Measurements from ENCODE around the gene TMX2. TPM values are rescaled to one million over a fixed set of nuclear protein-coding genes. Genes with fewer than 3 reads are reported as not detected.

Gene TMX2
- total and polyA plus RNA-seq, 10 of the 15 experiments (the other 5 are each of a cell fraction or from before 2014, with no cell fraction given) = 64.3 to 134 (median 91.6) TPM

DNA sequence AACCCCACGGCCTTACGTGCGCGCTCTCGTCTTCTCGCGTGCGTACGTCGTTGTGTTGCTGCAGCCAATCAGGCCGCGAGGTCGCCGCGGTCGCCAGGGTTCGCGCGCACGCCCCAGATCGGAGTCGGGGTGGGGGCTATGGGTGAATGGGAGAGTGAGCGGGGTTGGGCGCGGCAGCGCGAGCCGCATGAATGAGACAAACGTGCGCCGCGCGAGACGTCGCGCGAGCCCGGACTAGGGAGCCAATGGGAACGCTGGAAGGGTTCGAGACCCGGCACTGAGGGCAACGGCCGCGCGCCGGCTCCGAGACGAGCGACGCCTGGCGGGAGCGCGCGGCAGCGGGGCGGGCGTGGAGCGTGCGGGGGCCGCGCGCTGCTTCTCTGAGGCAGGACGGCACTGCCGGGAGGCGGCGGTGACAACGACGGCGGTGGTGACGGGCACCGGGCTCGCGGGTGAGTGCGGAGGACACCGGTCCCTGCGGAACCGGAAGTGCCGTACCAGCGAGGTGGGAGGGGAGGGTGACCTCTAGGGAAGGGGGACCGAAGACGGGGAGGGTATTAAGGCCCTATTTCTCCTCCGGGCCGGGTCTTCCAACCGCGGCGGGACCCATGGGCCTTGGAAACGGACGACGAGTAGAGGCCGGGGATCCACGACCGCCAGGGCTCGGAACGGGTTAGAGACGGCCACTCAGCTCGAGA, 44.5 kb upstream of the TMX2 start, which contains the start of gene ZDHHC5 (continued):
- TF ChIP-seq, protein P1, sequence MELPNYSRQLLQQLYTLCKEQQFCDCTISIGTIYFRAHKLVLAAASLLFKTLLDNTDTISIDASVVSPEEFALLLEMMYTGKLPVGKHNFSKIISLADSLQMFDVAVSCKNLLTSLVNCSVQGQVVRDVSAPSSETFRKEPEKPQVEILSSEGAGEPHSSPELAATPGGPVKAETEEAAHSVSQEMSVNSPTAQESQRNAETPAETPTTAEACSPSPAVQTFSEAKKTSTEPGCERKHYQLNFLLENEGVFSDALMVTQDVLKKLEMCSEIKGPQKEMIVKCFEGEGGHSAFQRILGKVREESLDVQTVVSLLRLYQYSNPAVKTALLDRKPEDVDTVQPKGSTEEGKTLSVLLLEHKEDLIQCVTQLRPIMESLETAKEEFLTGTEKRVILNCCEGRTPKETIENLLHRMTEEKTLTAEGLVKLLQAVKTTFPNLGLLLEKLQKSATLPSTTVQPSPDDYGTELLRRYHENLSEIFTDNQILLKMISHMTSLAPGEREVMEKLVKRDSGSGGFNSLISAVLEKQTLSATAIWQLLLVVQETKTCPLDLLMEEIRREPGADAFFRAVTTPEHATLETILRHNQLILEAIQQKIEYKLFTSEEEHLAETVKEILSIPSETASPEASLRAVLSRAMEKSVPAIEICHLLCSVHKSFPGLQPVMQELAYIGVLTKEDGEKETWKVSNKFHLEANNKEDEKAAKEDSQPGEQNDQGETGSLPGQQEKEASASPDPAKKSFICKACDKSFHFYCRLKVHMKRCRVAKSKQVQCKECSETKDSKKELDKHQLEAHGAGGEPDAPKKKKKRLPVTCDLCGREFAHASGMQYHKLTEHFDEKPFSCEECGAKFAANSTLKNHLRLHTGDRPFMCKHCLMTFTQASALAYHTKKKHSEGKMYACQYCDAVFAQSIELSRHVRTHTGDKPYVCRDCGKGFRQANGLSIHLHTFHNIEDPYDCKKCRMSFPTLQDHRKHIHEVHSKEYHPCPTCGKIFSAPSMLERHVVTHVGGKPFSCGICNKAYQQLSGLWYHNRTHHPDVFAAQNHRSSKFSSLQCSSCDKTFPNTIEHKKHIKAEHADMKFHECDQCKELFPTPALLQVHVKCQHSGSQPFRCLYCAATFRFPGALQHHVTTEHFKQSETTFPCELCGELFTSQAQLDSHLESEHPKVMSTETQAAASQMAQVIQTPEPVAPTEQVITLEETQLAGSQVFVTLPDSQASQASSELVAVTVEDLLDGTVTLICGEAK (IDR thresholded peaks at IDR 0.05; ENCODE audit: borderline replicate concordance) = peak; percentile 74
- TF ChIP-seq RB1 (IDR thresholded peaks at IDR 0.05; ENCODE audit: borderline replicate concordance) (peak; percentile 38; the same call in 1 of the 2 replicates), TAF1 (IDR thresholded peaks at IDR 0.05; ENCODE audit: borderline replicate concordance, low read depth, low read length) (peak; percentile 87), RELA (IDR thresholded peaks at IDR 0.05; ENCODE audit: borderline replicate concordance, partially characterized antibody) (no peak), ZNF217 (IDR thresholded peaks at IDR 0.05) (no peak), MYB (IDR thresholded peaks at IDR 0.05; ENCODE audit: borderline replicate concordance, low read depth, low read length) (no peak), STAT1 (conservative IDR thresholded peaks at IDR 0.05) (0 out of 2 replicates have a peak, but pooled peaks have one; percentile 18), SMARCA5 (IDR thresholded peaks at IDR 0.05) (peak; percentile 90), CBX3 (IDR thresholded peaks at IDR 0.05; ENCODE audit: borderline replicate concordance, low read depth) (no peak), NR2C2 (IDR thresholded peaks at IDR 0.05; ENCODE audit: borderline replicate concordance, control insufficient read depth, insufficient read length, low read depth) (no peak), IRF4 (IDR thresholded peaks at IDR 0.05; ENCODE audit: low read depth, low read length) (no peak), HDAC6 (IDR thresholded peaks at IDR 0.05; ENCODE audit: unreplicated experiment) (no peak), BRCA1 (IDR thresholded peaks at IDR 0.05; ENCODE audit: low read depth, low read length) (peak; percentile 65), RCOR1 (conservative IDR thresholded peaks at IDR 0.05; ENCODE audit: low read depth, low read length) (no peak), FOXM1 (IDR thresholded peaks at IDR 0.05; ENCODE audit: low read depth, low read length) (no peak)
- TF ChIP-seq, protein P2, sequence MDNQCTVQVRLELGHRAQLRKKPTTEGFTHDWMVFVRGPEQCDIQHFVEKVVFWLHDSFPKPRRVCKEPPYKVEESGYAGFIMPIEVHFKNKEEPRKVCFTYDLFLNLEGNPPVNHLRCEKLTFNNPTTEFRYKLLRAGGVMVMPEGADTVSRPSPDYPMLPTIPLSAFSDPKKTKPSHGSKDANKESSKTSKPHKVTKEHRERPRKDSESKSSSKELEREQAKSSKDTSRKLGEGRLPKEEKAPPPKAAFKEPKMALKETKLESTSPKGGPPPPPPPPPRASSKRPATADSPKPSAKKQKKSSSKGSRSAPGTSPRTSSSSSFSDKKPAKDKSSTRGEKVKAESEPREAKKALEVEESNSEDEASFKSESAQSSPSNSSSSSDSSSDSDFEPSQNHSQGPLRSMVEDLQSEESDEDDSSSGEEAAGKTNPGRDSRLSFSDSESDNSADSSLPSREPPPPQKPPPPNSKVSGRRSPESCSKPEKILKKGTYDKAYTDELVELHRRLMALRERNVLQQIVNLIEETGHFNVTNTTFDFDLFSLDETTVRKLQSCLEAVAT (IDR thresholded peaks at IDR 0.05) = no peak; the same call in 1 of the 2 replicates
- TF ChIP-seq, protein P3, sequence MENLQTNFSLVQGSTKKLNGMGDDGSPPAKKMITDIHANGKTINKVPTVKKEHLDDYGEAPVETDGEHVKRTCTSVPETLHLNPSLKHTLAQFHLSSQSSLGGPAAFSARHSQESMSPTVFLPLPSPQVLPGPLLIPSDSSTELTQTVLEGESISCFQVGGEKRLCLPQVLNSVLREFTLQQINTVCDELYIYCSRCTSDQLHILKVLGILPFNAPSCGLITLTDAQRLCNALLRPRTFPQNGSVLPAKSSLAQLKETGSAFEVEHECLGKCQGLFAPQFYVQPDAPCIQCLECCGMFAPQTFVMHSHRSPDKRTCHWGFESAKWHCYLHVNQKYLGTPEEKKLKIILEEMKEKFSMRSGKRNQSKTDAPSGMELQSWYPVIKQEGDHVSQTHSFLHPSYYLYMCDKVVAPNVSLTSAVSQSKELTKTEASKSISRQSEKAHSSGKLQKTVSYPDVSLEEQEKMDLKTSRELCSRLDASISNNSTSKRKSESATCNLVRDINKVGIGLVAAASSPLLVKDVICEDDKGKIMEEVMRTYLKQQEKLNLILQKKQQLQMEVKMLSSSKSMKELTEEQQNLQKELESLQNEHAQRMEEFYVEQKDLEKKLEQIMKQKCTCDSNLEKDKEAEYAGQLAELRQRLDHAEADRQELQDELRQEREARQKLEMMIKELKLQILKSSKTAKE (IDR thresholded peaks at IDR 0.05; ENCODE audit: low read depth, poor library complexity, severe bottlenecking) = no peak
- TF ChIP-seq, protein P4, sequence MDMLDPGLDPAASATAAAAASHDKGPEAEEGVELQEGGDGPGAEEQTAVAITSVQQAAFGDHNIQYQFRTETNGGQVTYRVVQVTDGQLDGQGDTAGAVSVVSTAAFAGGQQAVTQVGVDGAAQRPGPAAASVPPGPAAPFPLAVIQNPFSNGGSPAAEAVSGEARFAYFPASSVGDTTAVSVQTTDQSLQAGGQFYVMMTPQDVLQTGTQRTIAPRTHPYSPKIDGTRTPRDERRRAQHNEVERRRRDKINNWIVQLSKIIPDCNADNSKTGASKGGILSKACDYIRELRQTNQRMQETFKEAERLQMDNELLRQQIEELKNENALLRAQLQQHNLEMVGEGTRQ (IDR thresholded peaks at IDR 0.05; ENCODE audit: borderline replicate concordance, low read depth, low read length) = no peak
